GM23248 (cell line): Measurements from ENCODE around the gene MKI67.

Source experiments
- EZH2 ChIP-seq: fragments of 200-600 bp; sonication (generic); IDR thresholded peaks from 2 replicates; pipeline ENCODE4 v1.6.1; 2018; ENCODE audit warnings: antibody characterized with exemption, mild to moderate bottlenecking; ENCODE audit not compliant: insufficient read depth, poor library complexity, severe bottlenecking
- EZH2phosphoT487 ChIP-seq: fragments of 200-600 bp; sonication (generic); IDR thresholded peaks from 2 replicates; pipeline ENCODE4 v1.6.1; 2018; ENCODE audit warnings: antibody characterized with exemption, moderate library complexity, mild to moderate bottlenecking, low read depth; ENCODE audit not compliant: insufficient read depth

DNA sequence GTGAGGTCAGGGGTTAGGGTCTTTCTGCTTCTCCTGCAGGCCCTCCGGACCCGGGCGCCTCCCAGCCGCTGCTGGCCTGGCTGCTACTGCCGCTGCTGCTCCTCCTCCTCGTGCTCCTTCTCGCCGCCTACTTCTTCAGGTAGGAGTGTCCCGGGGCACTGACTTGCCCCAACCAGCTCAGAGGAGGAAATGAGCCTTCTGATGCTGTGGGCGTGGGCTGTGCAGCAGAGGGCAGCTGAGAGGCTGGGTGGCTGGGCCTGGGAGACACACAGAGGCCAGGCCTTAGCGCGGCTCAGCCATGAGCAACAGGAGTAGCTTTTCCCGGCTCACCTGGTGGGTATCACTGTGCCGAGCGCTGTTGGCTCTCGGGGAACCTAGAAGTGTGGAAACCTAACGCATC lies 78.9 kb downstream of the MKI67 start:
- TF ChIP-seq EZH2phosphoT487 (no peak), EZH2 (no peak)
